Suprapubic skin (tissue), 4 donors: Measurements from ENCODE around the gene CDPF1.

Source experiments
- CTCF ChIP-seq, 2 donors: fragments of 200-600 bp in 1 of 2; fragments of 450-650 bp in 1 of 2; sonication (generic) in 1 of 2; IDR thresholded peaks; one replicate each; pipeline ENCODE4 v1.5.1; 2016 to 2019; ENCODE audit warnings: antibody characterized with exemption in 2 of 2, mild to moderate bottlenecking in 1 of 2, moderate library complexity in 1 of 2
- EP300 ChIP-seq: sonication (generic); formaldehyde crosslinking; IDR thresholded peaks from one replicate; pipeline ENCODE4 v1.6.1; 2017; ENCODE audit warnings: antibody characterized with exemption
- POLR2A ChIP-seq, 2 donors: fragments of 450-650 bp; IDR thresholded peaks; one replicate each; pipeline ENCODE4 v1.6.1; 2017; ENCODE audit warnings: antibody characterized with exemption in 2 of 2, mild to moderate bottlenecking in 2 of 2, moderate library complexity in 2 of 2
- POLR2AphosphoS5 ChIP-seq, 3 donors: sonication (generic); formaldehyde crosslinking; IDR thresholded peaks; one replicate each; pipeline ENCODE4 v1.6.1; 2017; ENCODE audit warnings: antibody characterized with exemption in 3 of 3

GRCh38 chr22:46202897-46203600, 47.0 kb downstream of the CDPF1 start:
- no peak for TF ChIP-seq CTCF (IDR thresholded peaks at IDR 0.05)
- no peak for TF ChIP-seq POLR2A (IDR thresholded peaks at IDR 0.05)
- no peak for TF ChIP-seq POLR2AphosphoS5 (IDR thresholded peaks at IDR 0.05)
- TF ChIP-seq EP300, result no peak
